HG03095 (cell line): ENCODE measurements around the gene SLC37A2.
"Not testable (repeated sequence)": the region's sequence is repeated elsewhere in the genome, so short reads cannot be mapped to it uniquely, and the experiment has no call there.

Source experiments
- ATAC-seq: cut with Tn5 transposase; IDR thresholded peaks from one replicate; pipeline ENCODE4 v1.9.1; 2021; ENCODE audit warnings: moderate library complexity; ENCODE audit not compliant: unreplicated experiment

Gene SLC37A2

DNA sequence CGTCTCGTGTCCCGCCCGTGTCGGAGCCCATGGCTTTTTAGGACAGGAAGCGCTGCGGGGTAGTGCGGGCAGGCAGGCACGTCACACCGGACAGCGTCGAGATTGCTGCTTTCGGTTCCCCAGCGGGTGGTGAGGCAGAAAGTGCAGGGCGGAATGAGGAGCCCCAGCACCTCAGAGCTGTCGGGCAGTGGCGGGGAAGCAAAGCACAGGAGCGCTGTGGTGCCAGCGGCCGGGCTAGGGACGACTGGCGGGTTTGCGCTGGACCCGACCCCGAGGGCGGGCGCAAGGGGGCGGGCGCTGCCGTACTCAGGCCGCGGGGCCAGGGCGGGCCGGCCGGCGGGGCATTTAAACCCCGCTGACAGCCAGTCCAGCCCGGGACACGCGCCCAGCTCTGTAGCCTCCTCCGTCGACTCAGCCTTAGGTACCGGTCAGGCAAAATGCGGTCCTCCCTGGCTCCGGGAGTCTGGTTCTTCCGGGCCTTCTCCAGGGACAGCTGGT is at the start of gene SLC37A2:
Gene SLC37A2, plus strand, starts transcription at position 375 of the 498 bp plus-strand sequence. Its CDS starts 63 bp downstream, at position 438.
- peak; percentile 89 for ATAC-seq

DNA sequence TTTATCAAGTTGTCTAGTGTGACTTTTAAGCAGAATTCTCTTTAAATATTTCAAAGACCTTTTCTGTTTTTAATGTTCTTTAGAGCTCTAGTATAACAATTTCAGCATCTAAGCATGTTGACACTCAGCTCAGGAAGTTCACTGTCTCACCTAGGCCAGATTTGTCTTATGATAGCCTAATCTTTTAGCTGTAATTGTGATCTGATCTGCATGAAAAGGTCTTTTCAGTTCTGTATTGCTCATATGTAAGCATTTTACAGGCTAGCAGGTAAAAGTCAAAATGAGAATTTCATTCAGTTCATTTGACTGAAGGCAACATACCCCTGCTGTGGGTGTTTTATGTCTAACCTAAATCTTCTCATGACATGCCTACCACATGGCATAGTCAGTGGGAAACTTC is 46.7 kb upstream of the SLC37A2 start:
- no peak for ATAC-seq

DNA sequence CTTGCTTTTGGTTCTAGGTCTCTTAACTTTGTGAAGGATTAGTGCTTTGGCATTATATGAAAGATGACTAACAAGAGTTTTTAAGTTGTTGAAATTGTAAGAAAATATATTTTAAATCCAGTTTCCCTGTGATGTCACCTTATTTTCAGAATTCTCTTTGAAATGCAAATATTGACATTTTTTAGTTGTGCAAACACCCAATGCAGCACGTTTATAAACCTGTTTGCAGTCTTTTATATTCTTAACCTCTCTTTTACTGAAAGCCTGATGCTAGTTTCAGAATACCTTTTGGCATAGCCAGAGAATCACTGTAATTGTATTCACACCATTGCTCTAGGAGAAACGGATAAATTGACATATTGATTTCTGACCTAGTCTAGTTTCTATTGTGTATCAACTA is 42.8 kb upstream of the SLC37A2 start:
- ATAC-seq: no peak

DNA sequence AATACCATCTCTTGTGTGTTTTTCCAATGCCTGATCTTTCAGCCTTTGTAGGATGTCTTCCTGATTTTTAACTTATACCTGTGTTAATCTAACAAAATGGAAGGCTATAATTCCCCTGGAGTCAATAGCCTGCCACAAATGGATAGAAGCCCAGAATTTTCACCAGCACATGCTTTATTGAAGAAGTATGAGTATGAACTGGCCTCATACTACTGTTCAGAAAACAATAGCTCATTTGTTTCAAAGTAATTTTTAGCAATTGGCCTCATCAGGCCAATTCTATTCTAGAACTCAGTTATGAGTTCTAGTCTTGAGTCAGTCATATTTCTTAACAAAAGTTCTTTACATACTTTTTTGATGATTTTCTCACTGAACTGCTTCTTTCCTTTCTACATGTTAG is 40.6 kb upstream of the SLC37A2 start:
- no peak for ATAC-seq

DNA sequence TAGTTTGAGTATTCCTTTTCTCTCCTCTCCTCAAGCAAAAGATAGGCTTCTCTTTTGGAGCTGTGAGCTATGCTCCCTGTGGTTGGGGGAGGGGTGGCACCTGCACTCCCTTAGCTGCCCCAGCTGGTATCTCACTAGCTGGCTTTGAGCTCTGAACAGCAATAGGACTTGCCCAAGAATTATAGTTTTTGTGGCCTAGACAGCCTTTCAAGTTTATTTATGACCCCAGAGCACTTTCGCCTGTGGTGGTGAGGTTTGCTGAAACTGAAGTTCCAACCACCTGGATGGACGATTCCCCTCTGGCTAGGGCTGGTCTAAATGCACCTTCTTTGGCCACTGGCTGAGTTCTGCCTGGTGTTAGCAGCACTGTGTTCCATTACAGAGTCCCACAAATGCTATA is 37.1 kb upstream of the SLC37A2 start:
- ATAC-seq: no peak

DNA sequence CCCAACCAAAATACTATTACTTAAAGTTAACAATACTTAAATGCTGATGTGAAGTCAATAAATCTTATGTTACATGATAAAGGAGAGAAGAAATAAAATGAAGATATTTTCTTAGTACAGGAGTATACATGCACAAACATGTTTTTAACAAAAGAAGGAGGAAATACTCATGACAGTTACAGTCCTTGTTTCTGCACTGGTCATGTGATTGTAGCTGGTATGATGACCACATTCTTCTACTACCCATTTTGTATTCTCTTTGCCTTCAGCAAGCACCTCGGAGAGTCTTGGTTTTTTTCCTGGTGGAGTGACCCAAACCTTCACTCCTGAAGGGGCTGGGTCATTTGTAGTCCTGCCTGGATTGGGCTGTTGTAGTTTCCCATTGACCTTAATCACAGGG is 33.7 kb upstream of the SLC37A2 start:
- not testable (repeated sequence) for ATAC-seq

DNA sequence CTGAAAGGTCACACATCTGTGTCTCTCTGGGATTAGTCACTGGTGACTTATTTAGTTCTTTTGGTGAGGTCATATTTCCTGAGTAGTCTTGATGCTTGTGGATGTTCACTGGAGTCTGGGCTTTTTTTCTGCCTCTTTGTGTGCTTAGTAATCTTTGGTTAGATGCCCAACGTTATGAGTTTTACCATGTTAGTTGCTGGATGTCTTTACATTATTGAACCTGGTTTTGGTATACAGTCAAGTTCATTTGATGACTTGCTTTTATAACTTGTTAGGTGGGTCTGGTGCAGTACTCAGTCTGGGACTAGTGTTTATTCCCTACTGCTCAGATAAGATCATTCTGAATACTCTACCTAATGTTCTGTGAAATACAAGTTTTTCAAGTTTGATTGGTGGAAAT is 26.2 kb upstream of the SLC37A2 start:
- no peak for ATAC-seq

DNA sequence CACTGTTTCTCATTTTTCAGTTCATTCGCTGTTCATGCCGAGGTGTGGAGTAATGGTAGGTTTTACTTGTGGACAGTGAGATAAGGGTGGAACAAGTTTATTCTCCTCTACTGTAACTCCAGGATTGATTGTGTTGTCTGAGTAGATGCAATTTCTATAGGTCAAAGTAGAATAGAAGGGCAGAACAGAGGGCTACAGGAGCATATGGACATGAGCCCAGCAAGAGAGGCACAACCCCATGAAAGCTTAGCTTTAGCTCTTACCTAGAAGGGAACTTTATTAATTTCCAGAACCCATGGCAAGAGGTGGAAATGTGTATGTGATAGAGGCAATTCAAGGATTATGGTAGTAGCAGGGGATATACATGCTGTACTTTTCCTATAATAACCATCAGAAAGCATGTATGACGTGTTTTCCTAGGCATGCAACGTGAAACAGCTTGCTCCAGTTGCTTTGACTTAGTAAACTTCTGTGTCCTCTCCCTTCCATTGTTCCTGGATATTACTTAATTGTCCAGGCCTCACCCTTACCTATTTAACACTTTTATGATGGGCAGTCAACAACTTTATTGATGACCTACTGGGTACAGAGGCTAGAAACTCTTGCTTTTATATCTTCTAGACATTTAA is 13.8 kb upstream of the SLC37A2 start:
- ATAC-seq: no peak

DNA sequence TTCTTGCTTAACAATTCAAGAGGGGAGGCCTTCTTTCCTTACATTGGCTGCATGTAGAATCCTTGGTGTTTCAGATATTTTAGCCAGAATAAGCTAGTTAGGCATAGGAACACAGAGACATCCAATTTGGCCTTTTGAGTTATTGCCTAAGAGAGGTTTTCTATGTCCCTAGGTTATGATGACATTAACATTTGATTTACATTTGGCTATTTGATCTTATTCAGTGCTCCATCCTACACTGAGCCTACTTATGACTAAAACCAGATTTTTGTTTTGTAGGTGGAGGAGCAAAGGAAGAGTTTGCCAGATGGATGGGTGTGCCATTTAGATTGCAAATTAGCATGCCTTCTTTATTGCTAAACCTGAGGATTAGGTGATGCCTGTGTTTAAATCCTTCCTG is 11.1 kb upstream of the SLC37A2 start:
- no peak for ATAC-seq

DNA sequence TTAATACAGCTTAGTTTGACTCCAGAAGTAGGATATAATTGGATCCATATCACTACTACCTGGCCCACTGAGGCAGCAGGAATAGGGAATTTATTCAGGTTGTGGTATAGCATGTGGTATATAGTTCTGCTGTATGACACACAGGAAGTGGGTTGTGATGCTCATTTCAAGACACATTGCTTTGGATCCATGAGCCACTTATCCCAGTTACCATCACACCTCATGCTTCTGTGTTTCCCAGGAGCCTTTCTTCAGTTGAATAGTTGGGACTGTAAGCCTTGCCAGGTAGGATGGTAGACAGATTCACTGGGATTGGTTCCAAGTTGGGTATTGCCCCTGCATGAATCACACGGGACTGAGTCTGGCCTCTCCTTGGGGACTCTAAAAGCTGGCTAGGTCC is 9.9 kb upstream of the SLC37A2 start:
- no peak for ATAC-seq

DNA sequence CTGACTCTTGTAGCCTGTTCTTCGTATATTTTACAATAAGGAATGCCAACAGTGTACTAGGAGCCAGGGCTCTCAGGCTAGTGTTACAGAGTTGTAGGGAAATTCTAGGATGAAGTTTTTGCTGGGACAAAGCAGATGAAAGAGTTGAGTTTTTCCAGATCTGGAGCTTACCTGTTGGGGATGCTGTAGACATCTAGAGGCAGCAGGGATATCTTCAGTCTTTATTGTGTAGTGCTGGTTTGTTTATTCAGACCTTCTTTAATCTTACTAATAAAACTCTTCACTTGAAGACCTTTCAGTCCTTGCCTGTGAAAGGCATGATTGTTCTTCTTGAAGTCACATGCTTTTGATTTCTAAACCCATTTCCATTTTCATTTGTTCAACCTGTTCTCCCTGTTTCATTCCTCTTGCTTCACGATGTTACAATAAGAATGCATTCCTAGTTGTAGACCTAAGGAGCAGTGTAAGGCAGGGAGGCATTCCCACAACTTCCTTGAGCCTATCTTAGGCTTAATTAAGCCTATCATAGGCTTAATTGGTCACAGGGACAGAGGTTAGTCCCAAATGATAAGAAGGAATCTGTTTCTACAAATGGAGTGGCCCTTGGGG is 7.9 kb upstream of the SLC37A2 start:
- no peak for ATAC-seq

DNA sequence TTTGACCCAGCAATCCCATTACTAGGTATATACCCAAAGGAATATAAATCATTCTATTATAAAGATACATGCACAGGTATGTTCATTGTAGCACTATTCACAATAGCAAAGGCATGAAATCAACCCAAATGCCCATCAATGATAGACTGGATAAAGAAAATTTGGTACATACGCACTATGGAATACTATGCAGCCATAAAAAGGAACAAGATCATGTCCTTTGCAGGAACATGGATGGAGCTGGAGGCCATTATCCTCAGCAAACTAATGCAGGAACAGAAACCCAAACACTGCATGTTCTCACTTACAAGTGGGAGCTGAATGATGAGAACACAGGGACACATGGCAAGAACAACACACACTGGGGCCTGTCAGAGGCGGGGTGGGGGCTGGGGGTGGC is 7.0 kb upstream of the SLC37A2 start:
- ATAC-seq: not testable (repeated sequence)

DNA sequence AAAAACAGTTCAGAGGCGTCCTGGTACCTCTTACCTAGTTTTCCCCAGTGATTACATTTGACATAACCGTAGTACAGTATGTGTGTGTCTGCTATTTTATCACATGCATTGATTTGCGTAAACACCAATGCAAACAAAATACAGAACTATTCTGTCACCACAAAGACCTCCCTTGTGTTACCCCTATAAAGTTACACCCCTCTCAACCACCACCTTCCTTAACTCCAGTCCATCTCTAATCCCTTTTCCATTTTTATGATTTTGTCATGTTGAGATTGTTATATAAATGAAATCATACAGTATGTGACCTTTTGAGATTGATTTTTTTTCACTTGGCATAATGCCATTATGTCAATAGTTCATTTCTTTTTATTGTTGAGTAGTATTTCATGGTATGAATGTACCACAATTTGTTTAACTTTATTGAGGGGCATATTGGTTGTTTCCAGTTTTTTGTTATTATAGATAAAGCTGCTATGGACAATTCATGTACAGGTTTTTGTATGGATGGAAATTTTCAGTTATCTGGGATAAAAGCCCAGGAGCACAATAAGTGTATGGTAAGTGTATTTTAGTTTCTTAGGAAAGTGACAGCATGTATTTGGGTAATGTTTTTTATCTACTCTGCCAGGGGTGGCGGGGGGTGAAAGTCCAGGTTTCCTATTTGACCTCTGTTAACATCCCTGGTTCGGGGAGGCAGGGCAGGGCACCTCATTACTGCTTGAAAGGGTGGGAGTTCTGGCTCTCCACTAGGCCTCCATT is 6.0 kb upstream of the SLC37A2 start:
- no peak for ATAC-seq

DNA sequence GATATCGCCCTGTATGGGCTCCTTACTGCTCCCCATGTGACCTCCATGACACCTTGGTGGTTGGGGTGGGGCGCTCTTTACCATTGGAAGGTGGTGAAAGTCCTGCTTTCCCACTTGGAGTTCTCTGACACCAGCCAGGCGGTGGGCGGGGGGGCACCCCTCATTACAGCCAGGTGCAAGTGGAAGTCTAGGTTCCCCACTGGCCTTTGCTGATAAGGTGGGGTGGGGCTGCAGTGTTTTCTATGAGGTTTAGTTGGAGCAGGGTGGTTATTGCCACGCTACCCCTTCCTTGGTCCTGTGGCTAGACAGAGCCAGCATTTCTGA is 5.5 kb upstream of the SLC37A2 start:
- no peak for ATAC-seq

DNA sequence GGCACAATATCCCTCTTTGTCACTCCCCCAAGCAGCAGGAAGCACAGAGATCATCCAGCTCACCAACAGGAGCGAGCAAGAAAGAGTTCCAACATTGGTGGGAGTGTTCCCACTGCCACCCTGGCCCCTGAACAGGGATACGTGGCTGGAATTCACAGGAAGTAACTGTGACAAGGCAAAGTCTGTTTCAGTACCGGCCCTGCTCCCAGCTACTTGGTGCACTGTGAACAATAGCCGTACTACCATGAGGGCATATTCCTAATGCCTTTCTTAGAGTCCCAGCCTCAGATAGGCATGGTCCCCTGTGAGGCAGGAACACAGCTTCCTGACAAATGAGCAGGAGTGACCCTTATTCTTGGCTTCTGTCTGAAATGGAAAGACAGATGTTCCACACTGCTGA is 1.8 kb upstream of the SLC37A2 start:
- ATAC-seq: no peak

DNA sequence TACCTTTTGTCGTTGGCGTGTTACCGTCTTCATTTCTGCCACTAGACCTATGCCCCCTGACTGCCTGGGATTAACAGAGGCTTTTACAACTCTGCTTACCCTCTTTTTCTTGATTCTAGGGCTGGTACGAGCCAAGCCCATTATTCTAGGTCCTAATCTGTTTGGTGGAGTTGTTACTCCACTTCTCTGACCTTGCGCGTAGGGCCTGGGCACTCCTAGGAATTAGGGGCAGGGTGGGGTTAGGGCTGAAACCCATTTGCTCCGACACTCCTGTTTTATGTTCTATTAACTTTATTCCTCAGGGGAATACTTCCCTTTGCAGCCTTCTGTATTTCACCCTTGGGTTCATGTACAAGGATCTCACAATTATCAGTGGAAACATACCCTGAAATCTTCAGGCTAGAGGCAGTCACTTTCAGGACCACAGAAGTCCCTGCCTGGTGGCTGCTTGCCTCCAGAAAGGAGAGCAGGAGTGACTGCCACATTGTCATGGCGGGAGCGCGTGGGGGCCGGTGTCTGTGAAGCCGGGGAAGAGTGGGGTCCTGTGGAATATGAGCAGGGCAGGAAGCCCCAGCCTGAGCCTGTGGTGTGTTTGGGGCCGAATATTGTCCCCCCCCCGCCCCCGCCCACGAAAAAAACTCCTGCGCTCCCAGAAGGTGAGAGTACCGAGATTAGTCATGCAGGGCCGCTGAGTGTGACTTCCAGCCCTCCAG is 731 bp upstream of the SLC37A2 start:
- ATAC-seq: peak; percentile 2

DNA sequence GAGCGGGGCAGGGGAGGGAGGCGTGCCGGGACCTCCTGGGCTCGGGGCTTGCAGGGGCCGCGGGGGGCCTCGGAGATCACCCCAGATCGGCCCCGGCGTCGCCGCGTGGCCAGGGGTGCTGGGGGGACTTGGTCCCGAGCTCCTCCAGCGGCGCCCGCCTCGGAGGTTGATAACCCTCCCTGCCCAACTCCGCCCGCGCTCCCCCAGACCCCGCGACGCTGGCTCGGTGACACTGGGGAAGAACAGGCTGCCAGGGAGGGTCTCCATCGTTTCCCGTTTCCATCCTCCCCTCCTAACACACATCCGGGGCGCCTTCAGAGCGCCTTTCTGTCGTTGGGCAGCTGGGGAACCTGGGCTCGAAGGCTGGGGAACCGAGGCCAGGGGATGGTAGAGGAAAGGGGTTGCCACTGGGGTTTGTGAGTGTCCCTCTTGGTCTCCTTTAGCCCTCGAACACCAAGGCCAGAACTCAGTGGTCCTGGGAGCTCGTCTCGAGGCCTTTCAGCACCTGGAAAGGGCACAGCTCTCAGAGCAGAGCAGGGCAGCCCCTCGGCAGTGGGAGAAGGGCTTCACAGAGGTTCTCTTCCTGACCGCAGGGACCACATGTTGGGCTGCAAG is 431 bp downstream of the SLC37A2 start:
- peak; percentile 23 for ATAC-seq

DNA sequence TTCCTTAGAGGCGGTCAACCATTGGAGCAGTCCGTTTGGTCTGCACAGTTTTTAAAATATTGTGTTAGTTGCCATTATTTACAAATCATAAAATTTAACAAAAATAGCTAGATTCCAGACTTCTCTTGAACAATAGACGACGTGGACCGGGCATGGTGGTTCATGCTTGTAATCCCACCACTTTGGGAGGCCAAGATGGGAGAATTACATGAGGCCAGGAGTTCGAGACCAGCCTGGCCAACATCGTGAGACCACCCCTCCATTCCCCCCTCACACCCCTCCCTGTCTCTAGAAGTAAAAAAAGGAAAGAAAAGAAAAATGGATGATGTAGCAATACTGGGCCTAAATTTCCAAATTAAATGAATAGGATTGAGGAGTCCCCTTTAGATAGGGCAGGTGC is 965 bp downstream of the SLC37A2 start:
- ATAC-seq: no peak

DNA sequence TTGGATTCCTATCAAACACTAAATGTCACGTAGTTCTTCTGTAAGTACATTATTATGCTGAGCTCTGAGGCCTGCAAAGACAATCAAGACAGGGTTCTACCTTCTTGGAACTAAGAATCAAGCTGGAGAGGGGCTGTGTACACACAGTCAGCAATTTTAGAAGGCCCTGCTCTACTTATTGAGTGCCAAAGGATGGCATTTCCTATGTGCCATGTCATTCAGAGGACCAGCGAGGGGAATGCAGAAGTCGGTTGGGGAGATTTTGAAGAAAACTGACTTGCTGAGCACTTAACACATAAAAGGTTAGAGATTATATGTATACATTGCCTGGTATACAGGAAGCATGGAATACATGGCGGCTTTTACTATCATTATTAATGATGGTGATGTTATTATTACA is 5.3 kb downstream of the SLC37A2 start:
- no peak for ATAC-seq

DNA sequence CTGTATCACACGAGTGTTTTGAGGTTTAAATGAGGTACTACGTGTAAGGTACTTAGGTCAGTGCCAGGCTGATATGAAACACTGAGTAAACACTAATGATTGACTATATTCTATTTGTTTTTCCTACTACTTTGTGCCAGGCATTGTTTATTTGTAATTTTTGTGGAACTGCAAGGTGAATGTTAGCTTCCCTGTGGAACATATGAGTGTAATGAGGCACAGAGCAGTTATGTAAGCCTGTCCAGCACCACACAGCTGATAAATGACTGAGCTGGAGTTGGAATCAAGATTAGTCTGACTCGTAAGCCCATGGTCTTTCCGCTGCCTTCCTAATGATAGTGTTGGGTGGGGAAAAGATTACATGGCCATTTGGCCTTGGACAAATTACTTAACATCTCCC is 5.9 kb downstream of the SLC37A2 start:
- no peak for ATAC-seq

DNA sequence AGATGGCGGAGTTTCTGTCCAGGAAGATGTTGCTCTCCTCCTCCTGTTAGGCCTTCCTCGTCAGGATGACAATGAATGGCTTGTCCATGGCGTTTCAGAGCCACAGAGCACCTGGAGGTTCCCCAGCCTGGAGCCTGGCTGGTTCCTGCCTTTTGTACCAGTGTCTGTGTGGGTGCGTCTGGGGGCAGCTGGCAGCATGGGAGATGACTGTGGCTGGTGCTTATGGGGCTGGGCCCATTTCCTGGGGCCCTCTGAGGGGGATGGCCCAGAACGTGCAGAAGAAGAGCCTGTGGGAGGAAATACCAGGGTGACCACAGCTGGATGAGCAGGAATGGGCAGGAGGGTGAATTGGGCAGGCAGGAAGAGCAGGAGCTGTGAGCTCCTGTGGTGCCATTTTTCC is 6.7 kb downstream of the SLC37A2 start:
- no peak for ATAC-seq
